Measurements from ENCODE around the gene ARHGAP8. TPM values are rescaled to one million over a fixed set of nuclear protein-coding genes. Genes with fewer than 3 reads are reported as not detected.

The ARHGAP8 gene
- total and polyA plus RNA-seq, 2 donors (not counting 1 experiment from before 2014, with no cell fraction given), result 0.07 to 0.17 TPM

GRCh38 chr22:44906248-44906936 lies 154.0 kb downstream of the ARHGAP8 start:
- Histone ChIP-seq H3K27me3 (ENCODE audit: control insufficient read depth, insufficient read depth, low read length) (no peaks in the 10 kb centered on the region), H3K79me2 (ENCODE audit: control insufficient read depth, insufficient read depth, low read length) (no peaks in the 10 kb centered on the region), H3K9ac (ENCODE audit: insufficient read depth, low read length) (no peak overlapping the region), H4K20me1 (ENCODE audit: control insufficient read depth, extremely low read depth, insufficient read depth, low read length) (no peaks in the 10 kb centered on the region), H3K4me2 (ENCODE audit: extremely low read depth, insufficient read depth, low read length) (no peak overlapping the region), H3K9me3 (ENCODE audit: control insufficient read depth, insufficient read depth, low read depth, low read length) (no peaks in the 10 kb centered on the region), H2AFZ (ENCODE audit: low read length) (no peak overlapping the region), H3K27ac (ENCODE audit: insufficient read depth, low read length) (no peak overlapping the region), H3K4me3 (replicated peaks in 1 of 4; ENCODE audit: control extremely low read depth in 1 of 4, insufficient read depth in 1 of 4, low read depth in 3 of 4, low read length in 4 of 4) (no peak overlapping the region), H3K4me1 (ENCODE audit: control insufficient read depth, extremely low read depth, insufficient read depth, low read length) (no peaks in the 10 kb centered on the region), H3K36me3 (ENCODE audit: control insufficient read depth, insufficient read depth, low read length) (no peaks in the 10 kb centered on the region)
- DNase-seq (ENCODE audit: low read depth in 2 of 2), result no peak
- no peak for TF ChIP-seq CTCF (conservative IDR thresholded peaks at IDR 0.05 in 1 of 2, IDR thresholded peaks at IDR 0.05 in 1 of 2; ENCODE audit: low read depth in 1 of 2, low read length in 2 of 2)
- TF ChIP-seq EZH2 (IDR thresholded peaks at IDR 0.05; ENCODE audit: low read length, missing control alignments), result no peak

DNA sequence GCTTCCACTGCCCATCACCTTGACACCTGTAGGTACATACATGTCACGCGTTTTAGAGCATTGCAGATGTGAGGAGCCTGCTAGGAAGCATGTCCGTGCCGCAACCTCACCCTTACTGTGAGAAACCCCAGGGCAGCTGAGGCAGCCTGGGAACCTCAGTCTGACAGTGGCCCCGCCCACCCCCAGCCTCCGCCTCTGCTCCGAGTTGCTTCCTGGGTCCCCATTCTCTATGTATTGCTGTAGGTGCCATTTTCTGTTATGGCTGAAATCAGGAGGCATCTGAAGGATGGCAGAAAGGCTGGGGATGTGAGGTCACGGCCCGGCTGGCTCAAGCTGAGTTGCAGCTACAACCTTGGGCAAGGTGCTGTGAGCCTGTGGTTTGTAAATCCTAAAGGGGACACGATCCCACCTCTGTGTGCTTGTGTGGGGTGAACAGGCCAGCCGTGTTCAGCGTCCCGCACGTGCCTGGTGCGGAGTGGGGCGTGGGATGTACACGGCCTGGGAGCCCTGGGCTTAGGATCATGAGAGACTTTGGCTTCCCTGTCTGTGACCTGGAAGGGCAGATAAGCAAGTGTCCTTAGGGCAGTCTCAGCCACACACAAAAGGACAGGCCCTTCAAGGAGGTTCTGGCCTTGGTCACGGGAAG lies 154.7 kb downstream of the ARHGAP8 start:
- DNase-seq (ENCODE audit: low read depth in 2 of 2), result no peak
- no peak overlapping the region for H2AFZ ChIP-seq (ENCODE audit: low read length)
- no peak overlapping the region for H3K4me3 ChIP-seq (replicated peaks in 1 of 4; ENCODE audit: control extremely low read depth in 1 of 4, insufficient read depth in 1 of 4, low read depth in 3 of 4, low read length in 4 of 4)
- no peak overlapping the region for H3K9ac ChIP-seq (ENCODE audit: insufficient read depth, low read length)
- H4K20me1 ChIP-seq (ENCODE audit: control insufficient read depth, extremely low read depth, insufficient read depth, low read length), result no peaks in the 10 kb centered on the region
- no peaks in the 10 kb centered on the region for H3K9me3 ChIP-seq (ENCODE audit: control insufficient read depth, insufficient read depth, low read depth, low read length)
- H3K27me3 ChIP-seq (ENCODE audit: control insufficient read depth, insufficient read depth, low read length), result no peaks in the 10 kb centered on the region
- no peaks in the 10 kb centered on the region for H3K79me2 ChIP-seq (ENCODE audit: control insufficient read depth, insufficient read depth, low read length)
- H3K4me2 ChIP-seq (ENCODE audit: extremely low read depth, insufficient read depth, low read length), result no peak overlapping the region
- no peak for TF ChIP-seq CTCF (conservative IDR thresholded peaks at IDR 0.05 in 1 of 2, IDR thresholded peaks at IDR 0.05 in 1 of 2; ENCODE audit: low read depth in 1 of 2, low read length in 2 of 2)
- no peak for TF ChIP-seq EZH2 (IDR thresholded peaks at IDR 0.05; ENCODE audit: low read length, missing control alignments)
- H3K27ac ChIP-seq (ENCODE audit: insufficient read depth, low read length), result no peak overlapping the region
- no peaks in the 10 kb centered on the region for H3K4me1 ChIP-seq (ENCODE audit: control insufficient read depth, extremely low read depth, insufficient read depth, low read length)
- H3K36me3 ChIP-seq (ENCODE audit: control insufficient read depth, insufficient read depth, low read length), result no peaks in the 10 kb centered on the region

DNA sequence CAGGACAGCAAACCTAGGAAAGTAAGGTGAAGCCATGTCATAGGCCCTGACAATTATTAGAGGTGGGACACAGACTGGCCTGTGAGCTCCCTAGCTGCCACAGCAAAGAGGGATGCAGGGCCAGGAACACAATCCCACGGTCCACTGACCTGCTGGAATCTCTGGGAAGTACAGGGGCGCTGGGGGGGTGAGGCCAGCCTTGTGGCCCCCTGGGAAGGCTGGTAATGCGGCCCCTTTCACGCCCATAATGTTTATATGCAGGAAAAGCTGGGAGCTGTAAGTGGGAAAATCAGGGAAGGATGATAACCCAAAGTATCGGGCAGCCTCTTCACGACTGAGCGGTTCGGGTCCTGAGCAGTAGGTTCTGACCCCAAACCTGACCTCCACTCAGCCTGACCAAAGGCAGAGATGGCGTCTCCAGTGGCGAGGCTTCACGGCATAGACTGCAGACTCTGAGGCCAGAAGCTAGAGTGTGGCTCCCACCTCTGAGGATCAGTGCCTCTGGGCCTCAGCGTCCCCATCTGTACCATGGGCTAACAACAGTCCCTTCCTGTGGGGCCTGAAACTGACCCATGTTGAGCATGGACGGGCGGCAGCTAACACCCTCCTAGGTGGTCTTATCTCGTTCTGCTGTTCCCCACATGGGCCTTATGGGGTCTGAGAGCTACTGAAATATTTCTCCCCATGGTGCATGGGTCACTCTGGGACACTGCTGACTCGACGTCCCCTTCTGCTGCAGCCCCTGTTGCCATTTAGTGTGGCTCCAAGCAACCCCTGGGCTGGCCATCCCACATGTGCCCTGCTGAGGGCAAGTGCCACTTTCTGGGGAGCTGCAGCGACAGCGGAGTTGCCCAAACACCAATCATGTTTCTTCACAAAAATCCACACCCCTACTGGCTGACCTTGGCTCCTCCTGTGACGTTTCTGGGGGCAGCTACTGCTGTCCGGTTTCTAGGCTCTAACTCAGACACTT lies 155.7 kb downstream of the ARHGAP8 start:
- Histone ChIP-seq H3K4me3 (replicated peaks in 1 of 4; ENCODE audit: control extremely low read depth in 1 of 4, insufficient read depth in 1 of 4, low read depth in 3 of 4, low read length in 4 of 4) (no peak overlapping the region), H3K4me1 (ENCODE audit: control insufficient read depth, extremely low read depth, insufficient read depth, low read length) (no peaks in the 10 kb centered on the region), H3K27ac (ENCODE audit: insufficient read depth, low read length) (no peak overlapping the region), H3K9ac (ENCODE audit: insufficient read depth, low read length) (no peak overlapping the region), H2AFZ (ENCODE audit: low read length) (no peak overlapping the region), H4K20me1 (ENCODE audit: control insufficient read depth, extremely low read depth, insufficient read depth, low read length) (no peaks in the 10 kb centered on the region), H3K27me3 (ENCODE audit: control insufficient read depth, insufficient read depth, low read length) (no peaks in the 10 kb centered on the region), H3K36me3 (ENCODE audit: control insufficient read depth, insufficient read depth, low read length) (no peaks in the 10 kb centered on the region), H3K4me2 (ENCODE audit: extremely low read depth, insufficient read depth, low read length) (no peak overlapping the region), H3K9me3 (ENCODE audit: control insufficient read depth, insufficient read depth, low read depth, low read length) (no peaks in the 10 kb centered on the region), H3K79me2 (ENCODE audit: control insufficient read depth, insufficient read depth, low read length) (no peaks in the 10 kb centered on the region)
- no peak for DNase-seq (ENCODE audit: low read depth in 2 of 2)
- TF ChIP-seq EZH2 (IDR thresholded peaks at IDR 0.05; ENCODE audit: low read length, missing control alignments), result no peak
- no peak for TF ChIP-seq CTCF (conservative IDR thresholded peaks at IDR 0.05 in 1 of 2, IDR thresholded peaks at IDR 0.05 in 1 of 2; ENCODE audit: low read depth in 1 of 2, low read length in 2 of 2)
